Neuronal stem cell (in vitro differentiated cells): ENCODE measurements around the gene MORC1.

Experiments used
- DNase-seq: peaks from one replicate; pipeline ENCODE4 v3.0.0-alpha.2; 2013; ENCODE audit warnings: low spot score
- H2AFZ ChIP-seq: one replicate; pipeline ENCODE4 v1.6.1; 2013; ENCODE audit warnings: mild to moderate bottlenecking, low read length, inconsistent platforms
- H2AK5ac ChIP-seq: 2 replicates; pipeline ENCODE4 v1.6.1; 2013; ENCODE audit warnings: low read depth, mild to moderate bottlenecking, inconsistent platforms, low read length, moderate library complexity, mixed read lengths
- H2BK120ac ChIP-seq: 2 replicates; pipeline ENCODE4 v1.6.1; 2013; ENCODE audit warnings: low read depth, mild to moderate bottlenecking, inconsistent platforms, low read length, moderate library complexity, mixed read lengths
- H2BK12ac ChIP-seq: one replicate; pipeline ENCODE4 v1.6.1; 2013; ENCODE audit warnings: low read length, inconsistent platforms
- H2BK15ac ChIP-seq: 2 replicates; pipeline ENCODE4 v1.6.1; 2013; ENCODE audit warnings: mild to moderate bottlenecking, low read length, inconsistent platforms, mixed read lengths
- H2BK5ac ChIP-seq: one replicate; pipeline ENCODE4 v1.6.1; 2013; ENCODE audit warnings: inconsistent platforms, mild to moderate bottlenecking, low read length, moderate library complexity
- H3K14ac ChIP-seq: one replicate; pipeline ENCODE4 v1.6.1; 2013; ENCODE audit warnings: low read length, inconsistent platforms
- H3K18ac ChIP-seq: 2 replicates; pipeline ENCODE4 v1.6.1; 2013; ENCODE audit warnings: low read length, inconsistent platforms
- H3K23ac ChIP-seq: 2 replicates; pipeline ENCODE4 v1.6.1; 2013; ENCODE audit warnings: low read depth, mild to moderate bottlenecking, mixed read lengths, low read length, inconsistent platforms; ENCODE audit not compliant: poor library complexity
- H3K27ac ChIP-seq: replicated peaks from 3 replicates; pipeline ENCODE4 v1.5.1; 2013; ENCODE audit warnings: low read length, inconsistent platforms
- H3K27me3 ChIP-seq, 3 experiments: 2 replicates each; pipeline ENCODE4 v1.6.1; 2013; ENCODE audit warnings: low read length in 3 of 3, mild to moderate bottlenecking in 2 of 3, inconsistent platforms in 1 of 3, low read depth in 1 of 3, mixed read lengths in 1 of 3, moderate library complexity in 1 of 3; ENCODE audit not compliant: control insufficient read depth in 3 of 3, insufficient read depth in 3 of 3
- H3K36me3 ChIP-seq, 2 donors: replicated peaks in 1 of 2; 2 replicates each; pipeline ENCODE4 v1.6.1; 2013; ENCODE audit warnings: low read length in 2 of 2; ENCODE audit not compliant: control insufficient read depth in 2 of 2, insufficient read depth in 2 of 2
- H3K4ac ChIP-seq: 2 replicates; pipeline ENCODE4 v1.6.1; 2013; ENCODE audit warnings: inconsistent platforms, mild to moderate bottlenecking, low read length, moderate library complexity
- H3K4me1 ChIP-seq, 2 donors: 1 replicate in 1 of 2; 2 replicates in 1 of 2; pipeline ENCODE4 v1.6.1; 2013; ENCODE audit warnings: low read length in 2 of 2, low read depth in 1 of 2; ENCODE audit not compliant: control insufficient read depth in 2 of 2, insufficient read depth in 1 of 2
- H3K4me2 ChIP-seq: one replicate; pipeline ENCODE4 v1.6.1; 2013; ENCODE audit warnings: mild to moderate bottlenecking, low read length, inconsistent platforms; ENCODE audit not compliant: insufficient read depth, poor library complexity, severe bottlenecking
- H3K4me3 ChIP-seq, 2 donors: 2 replicates each; pipeline ENCODE4 v1.5.1; 2013; ENCODE audit warnings: low read length in 2 of 2, mild to moderate bottlenecking in 2 of 2, inconsistent platforms in 1 of 2, moderate library complexity in 1 of 2
- H3K79me1 ChIP-seq: one replicate; pipeline ENCODE4 v1.6.1; 2013; ENCODE audit warnings: low read depth, mild to moderate bottlenecking, inconsistent platforms, low read length, moderate library complexity
- H3K9ac ChIP-seq: one replicate; pipeline ENCODE4 v1.6.1; 2013; ENCODE audit warnings: mild to moderate bottlenecking, low read depth, low read length, inconsistent platforms; ENCODE audit not compliant: poor library complexity
- H3K9me3 ChIP-seq, 2 donors: replicated peaks in 1 of 2; 2 replicates each; pipeline versions ENCODE3 to v1.6.1; 2013; ENCODE audit warnings: low read length in 2 of 2, mild to moderate bottlenecking in 2 of 2, inconsistent platforms in 1 of 2, low read depth in 1 of 2, mixed read lengths in 1 of 2, moderate library complexity in 1 of 2; ENCODE audit not compliant: control insufficient read depth in 2 of 2, insufficient read depth in 1 of 2
- H4K8ac ChIP-seq: one replicate; pipeline ENCODE4 v1.6.1; 2013; ENCODE audit warnings: low read depth, mild to moderate bottlenecking, inconsistent platforms, low read length, moderate library complexity
- H4K91ac ChIP-seq: one replicate; pipeline ENCODE4 v1.6.1; 2013; ENCODE audit warnings: low read length, low read depth, mild to moderate bottlenecking, inconsistent platforms; ENCODE audit not compliant: poor library complexity
- WGBS, 2 donors: extraction: QIAGEN DNeasy Blood & Tissue Kit; methylation state at CpG; one replicate each; pipeline ENCODE4 v1.1.7; 2013; ENCODE audit warnings: missing lambda C conversion rate in 2 of 2, mixed read lengths in 1 of 2; ENCODE audit not compliant: insufficient read length in 2 of 2, insufficient replicate concordance in 1 of 2; ENCODE audit errors: extremely low coverage in 2 of 2; 5-methylcytosine and 5-hydroxymethylcytosine counted together

The MORC1 gene

GRCh38 chr3:109132801-109133473 lies 15.0 kb upstream of the MORC1 start:
- H3K4me1 ChIP-seq: peaks cover 0 to 3% of the 10 kb centered on the region in 2 donors
- no peak overlapping the region for H2AK5ac ChIP-seq
- H3K18ac ChIP-seq: no peak overlapping the region
- no peak overlapping the region for H3K14ac ChIP-seq
- no peak overlapping the region for H3K9ac ChIP-seq
- H2BK12ac ChIP-seq: no peak overlapping the region
- no peak for DNase-seq
- H2BK15ac ChIP-seq: no peak overlapping the region
- no peaks in the 10 kb centered on the region for H3K79me1 ChIP-seq
- no peak overlapping the region for H2AFZ ChIP-seq
- no peak overlapping the region for H2BK5ac ChIP-seq
- H3K27me3 ChIP-seq: no peaks in the 10 kb centered on the region
- no peak overlapping the region for H3K23ac ChIP-seq
- no peak overlapping the region for H3K4me3 ChIP-seq
- no peak overlapping the region for H3K27ac ChIP-seq
- no peak overlapping the region for H2BK120ac ChIP-seq
- H3K4ac ChIP-seq: no peak overlapping the region
- no peak overlapping the region for H4K91ac ChIP-seq
- H4K8ac ChIP-seq: no peak overlapping the region
- no peaks in the 10 kb centered on the region for H3K36me3 ChIP-seq
- no CpG with 5 or more reads among the region's 5 CpGs for WGBS, 2 donors
- H3K9me3 ChIP-seq: no peaks in the 10 kb centered on the region
- no peak overlapping the region for H3K4me2 ChIP-seq

GRCh38 chr3:109131276-109131675 lies 13.3 kb upstream of the MORC1 start:
- no peak overlapping the region for H2BK5ac ChIP-seq

GRCh38 chr3:109127553-109127952 lies 9.6 kb upstream of the MORC1 start:
- Histone ChIP-seq H3K14ac (no peak overlapping the region), H2BK5ac (no peak overlapping the region), H2AFZ (no peak overlapping the region), H3K18ac (no peak overlapping the region), H3K36me3 (no peaks in the 10 kb centered on the region), H3K4me1 (no peaks in the 10 kb centered on the region), H3K23ac (no peak overlapping the region), H2BK120ac (no peak overlapping the region), H4K8ac (no peak overlapping the region), H3K4me2 (no peak overlapping the region), H4K91ac (no peak overlapping the region), H3K9me3 (no peaks in the 10 kb centered on the region), H3K4ac (no peak overlapping the region), H2BK12ac (no peak overlapping the region), H2BK15ac (no peak overlapping the region), H3K27ac (no peak overlapping the region), H3K79me1 (no peaks in the 10 kb centered on the region), H3K4me3 (no peak overlapping the region), H3K27me3 (no peaks in the 10 kb centered on the region), H2AK5ac (no peak overlapping the region), H3K9ac (no peak overlapping the region)
- no CpG with 5 or more reads among the region's 2 CpGs for WGBS, 2 donors
- no peak for DNase-seq

More at GRCh38 chr3:109131276-109131675, 13.3 kb upstream of the MORC1 start:
- no peak overlapping the region for H2AFZ ChIP-seq
- no peaks in the 10 kb centered on the region for H3K9me3 ChIP-seq
- H3K27ac ChIP-seq: no peak overlapping the region
- no peak overlapping the region for H2BK12ac ChIP-seq
- no peaks in the 10 kb centered on the region for H3K79me1 ChIP-seq
- H3K18ac ChIP-seq: no peak overlapping the region
- no peak overlapping the region for H4K8ac ChIP-seq
- no peak overlapping the region for H3K4me3 ChIP-seq
- no peak for DNase-seq
- H3K14ac ChIP-seq: no peak overlapping the region
- no peak overlapping the region for H3K9ac ChIP-seq
- no peak overlapping the region for H2BK120ac ChIP-seq
- no peaks in the 10 kb centered on the region for H3K4me1 ChIP-seq
- H2AK5ac ChIP-seq: no peak overlapping the region
- no peaks in the 10 kb centered on the region for H3K36me3 ChIP-seq
- WGBS, 2 donors: no CpG with 5 or more reads among the region's 4 CpGs
- no peak overlapping the region for H3K4me2 ChIP-seq
- no peak overlapping the region for H3K23ac ChIP-seq
- H4K91ac ChIP-seq: no peak overlapping the region
- no peak overlapping the region for H2BK15ac ChIP-seq
- no peak overlapping the region for H3K4ac ChIP-seq
- H3K27me3 ChIP-seq: no peaks in the 10 kb centered on the region

- H3K27ac ChIP-seq: no peak overlapping the region
- H3K4me1 ChIP-seq: no peaks in the 10 kb centered on the region
- no peak overlapping the region for H3K18ac ChIP-seq
- H3K4ac ChIP-seq: no peak overlapping the region
- no peak overlapping the region for H3K23ac ChIP-seq
- no peak overlapping the region for H2BK5ac ChIP-seq
- H3K36me3 ChIP-seq: no peaks in the 10 kb centered on the region
- no peak for DNase-seq
- no peak overlapping the region for H2BK120ac ChIP-seq
- H3K27me3 ChIP-seq: no peaks in the 10 kb centered on the region
- no peak overlapping the region for H3K9ac ChIP-seq
- H4K91ac ChIP-seq: no peak overlapping the region
- no peak overlapping the region for H4K8ac ChIP-seq
- H2BK12ac ChIP-seq: no peak overlapping the region
- no peak overlapping the region for H2AK5ac ChIP-seq
- H3K9me3 ChIP-seq: no peaks in the 10 kb centered on the region
- no peak overlapping the region for H3K4me2 ChIP-seq
- H2BK15ac ChIP-seq: no peak overlapping the region
- no peak overlapping the region for H3K14ac ChIP-seq
- no peak overlapping the region for H2AFZ ChIP-seq
- no peaks in the 10 kb centered on the region for H3K79me1 ChIP-seq
- no peak overlapping the region for H3K4me3 ChIP-seq
Measured at GRCh38 chr3:109125902-109126301, 8.0 kb upstream of the MORC1 start.
